GM19193 (cell line): ENCODE results near the gene MEF2C.

Experiments used
- POLR2A ChIP-seq: IDR thresholded peaks from 4 replicates; pipeline ENCODE4 v1.6.1; 2011; ENCODE audit not compliant: insufficient read depth, insufficient read length; ENCODE audit errors: extremely low read depth

The MEF2C gene

DNA sequence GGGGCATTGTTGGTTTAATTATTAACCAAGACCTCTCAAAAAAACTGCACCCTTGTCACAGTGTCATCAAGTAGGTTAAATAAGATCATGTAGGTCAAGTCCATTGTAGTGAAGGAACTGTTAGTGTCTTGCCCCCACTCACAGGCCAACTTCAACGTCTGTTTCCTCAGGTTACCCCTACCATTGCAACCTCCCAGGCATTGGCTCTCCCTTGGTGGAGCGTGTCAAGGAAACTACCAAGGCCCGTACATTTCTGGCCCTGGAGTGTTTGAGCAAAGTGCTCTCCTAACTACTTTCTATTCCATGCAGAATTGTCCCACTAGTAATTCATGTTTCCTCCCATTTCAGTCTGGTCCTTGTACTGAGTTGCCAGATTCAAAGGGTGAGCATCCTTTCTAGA is 167.5 kb downstream of the MEF2C start:
- TF ChIP-seq POLR2A = no peak

DNA sequence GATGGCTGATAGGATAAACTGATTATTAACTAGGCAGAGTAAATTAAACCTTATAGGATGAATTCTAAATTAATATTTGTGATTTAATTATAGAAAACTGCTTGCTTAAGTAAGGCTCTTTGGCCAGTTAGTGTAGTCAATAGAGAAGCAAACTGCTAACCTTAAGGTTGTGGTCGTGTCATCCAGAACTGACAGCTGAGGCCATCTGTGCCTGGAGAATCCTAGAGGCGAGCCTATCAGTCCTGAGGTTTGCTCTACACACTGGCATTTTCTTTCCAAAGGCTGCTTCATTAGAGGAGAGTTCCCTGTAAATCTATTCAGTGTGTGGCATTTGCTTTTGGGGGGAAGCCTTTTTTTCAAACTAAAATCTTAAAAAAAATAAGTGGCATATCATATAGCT is 169.2 kb downstream of the MEF2C start:
- no peak for TF ChIP-seq POLR2A

DNA sequence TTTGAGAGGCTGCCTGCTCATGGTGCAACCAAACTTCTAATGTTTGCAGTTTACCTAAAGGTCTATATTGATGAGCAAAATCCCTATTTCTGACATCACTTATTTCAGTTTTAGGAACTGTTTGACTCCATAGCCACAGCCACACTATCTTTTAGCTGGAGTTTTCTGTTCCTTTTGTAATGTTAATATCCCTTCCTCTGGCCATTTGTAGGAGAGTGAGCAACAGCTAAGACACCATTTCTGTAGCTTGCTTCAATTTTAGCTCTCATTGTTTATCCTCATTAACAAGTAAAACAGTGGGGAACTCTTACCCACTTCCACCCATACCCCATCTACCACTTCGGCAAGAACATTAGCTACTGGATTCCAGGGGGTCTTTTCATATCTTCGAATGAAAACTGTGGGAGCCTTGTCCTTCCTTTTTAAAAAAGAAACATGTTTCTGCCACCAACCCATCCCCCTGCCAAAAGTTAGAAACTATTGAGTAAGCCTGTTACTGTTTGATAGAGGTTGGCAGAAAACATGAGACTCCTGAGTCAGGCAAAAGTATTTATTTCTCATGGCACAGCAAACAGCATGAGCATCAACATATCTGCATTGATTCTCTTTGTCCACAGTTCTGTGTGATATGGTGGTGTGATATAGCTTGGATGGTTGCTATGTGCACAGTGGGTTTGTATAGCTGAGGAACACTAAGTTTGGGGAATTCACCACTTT is 174.1 kb downstream of the MEF2C start:
- no peak for TF ChIP-seq POLR2A

DNA sequence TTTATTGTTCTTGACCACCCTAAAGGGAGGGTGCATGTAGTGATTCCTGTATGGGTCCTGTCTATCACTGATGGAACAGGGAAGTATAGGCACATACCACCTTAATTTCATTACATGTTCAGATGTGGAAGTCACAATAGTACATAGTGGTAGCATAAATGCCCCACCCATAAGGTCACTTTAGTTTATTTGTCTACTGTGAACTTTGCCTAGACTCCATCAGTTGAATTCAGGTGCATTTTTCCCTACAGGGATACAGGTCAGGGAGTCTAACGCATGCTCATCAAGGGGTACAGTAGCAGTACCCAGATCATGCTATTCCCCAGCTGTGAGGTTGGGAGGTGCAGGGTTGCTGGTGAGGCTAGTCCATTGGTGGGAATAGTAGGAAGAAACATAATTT is 175.0 kb downstream of the MEF2C start:
- no peak for TF ChIP-seq POLR2A

DNA sequence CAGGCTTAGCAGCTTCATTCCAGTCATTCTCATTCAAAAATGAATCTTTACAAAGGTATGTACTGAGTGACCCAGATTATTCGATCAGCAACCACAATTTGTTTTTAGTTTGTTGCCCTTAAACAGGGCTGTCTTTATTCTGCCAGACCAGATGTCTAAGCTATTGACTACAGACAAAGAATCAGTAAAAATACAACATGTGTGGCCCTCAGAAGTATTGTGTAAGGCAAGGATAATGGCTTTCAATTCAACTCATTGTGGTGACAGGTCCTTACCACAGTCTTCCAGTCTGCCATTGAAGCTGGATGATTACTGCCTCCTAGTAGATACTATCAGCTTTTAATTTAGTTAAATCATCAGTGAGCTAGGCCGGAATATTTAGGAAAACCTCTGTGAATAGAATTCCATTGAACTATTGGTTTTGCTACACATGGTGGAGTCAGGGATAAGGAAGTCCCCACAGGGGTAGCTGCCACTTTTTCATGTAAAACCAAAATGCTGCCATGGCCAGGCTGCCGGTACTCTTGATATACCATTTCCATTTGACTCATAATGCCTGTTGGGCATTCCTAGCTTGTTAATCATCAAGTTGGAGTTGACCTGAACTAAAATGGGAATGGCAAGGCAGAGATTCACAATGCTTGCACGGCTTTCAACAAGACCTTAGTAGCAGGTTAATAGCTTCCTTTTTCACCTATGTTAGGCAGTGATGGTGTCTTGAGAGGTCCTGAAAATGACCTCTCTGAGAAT is 175.6 kb downstream of the MEF2C start:
- no peak for TF ChIP-seq POLR2A

DNA sequence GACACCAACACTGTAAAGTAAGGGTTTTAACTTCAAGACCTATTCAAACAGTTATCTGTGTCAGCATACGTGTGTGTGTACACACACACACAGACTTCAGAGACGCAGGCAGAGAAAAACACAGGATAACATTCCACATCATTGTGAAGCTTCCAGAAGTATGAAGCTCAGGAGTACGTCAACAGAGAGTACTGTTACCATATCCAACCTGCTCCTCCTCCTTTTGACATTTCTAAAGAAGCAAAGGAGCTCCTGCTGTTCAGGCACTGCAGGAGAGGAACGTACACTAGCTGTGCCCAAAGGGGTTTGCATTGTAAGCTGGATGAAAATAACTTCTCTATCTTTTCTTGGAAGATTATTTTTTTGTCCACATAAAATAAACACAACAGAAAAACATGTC is 180.7 kb downstream of the MEF2C start:
- no peak for TF ChIP-seq POLR2A

DNA sequence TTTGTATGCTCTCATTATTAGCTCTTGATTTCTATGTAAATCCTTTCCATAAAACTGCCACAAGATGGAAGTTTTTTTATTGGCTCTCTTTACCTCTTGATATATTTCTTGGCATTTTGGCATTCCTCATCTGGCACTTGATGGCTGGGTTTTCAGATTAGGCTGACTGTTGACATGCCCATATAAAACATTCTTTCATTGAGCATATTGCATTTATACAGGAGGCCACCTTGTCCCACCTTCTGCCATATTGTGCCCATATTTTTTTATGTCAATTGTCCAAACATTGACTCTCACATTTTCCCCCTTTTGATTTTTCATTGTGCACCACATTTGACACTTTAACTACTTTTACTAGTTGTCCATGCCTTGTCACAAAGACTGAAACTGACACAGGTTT is 182.9 kb downstream of the MEF2C start:
- no peak for TF ChIP-seq POLR2A

DNA sequence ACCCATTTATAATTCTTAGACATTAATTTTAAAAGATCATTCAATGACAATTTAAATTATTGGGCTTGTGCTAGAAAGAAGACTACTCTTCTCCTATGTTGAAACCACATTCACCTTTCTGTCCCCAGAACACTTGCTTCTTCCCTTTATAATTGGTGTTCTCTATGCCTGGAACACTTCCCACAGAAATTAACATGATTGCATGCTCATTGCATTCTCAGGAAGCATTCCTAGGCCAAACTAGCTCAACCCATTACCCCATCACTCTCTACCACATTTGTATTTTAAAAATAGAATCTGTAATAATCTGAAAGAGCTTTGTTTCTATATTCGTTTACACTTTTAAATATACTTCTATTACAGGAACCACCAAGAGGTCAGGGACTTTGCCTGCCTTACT is 184.7 kb downstream of the MEF2C start:
- TF ChIP-seq POLR2A = no peak

DNA sequence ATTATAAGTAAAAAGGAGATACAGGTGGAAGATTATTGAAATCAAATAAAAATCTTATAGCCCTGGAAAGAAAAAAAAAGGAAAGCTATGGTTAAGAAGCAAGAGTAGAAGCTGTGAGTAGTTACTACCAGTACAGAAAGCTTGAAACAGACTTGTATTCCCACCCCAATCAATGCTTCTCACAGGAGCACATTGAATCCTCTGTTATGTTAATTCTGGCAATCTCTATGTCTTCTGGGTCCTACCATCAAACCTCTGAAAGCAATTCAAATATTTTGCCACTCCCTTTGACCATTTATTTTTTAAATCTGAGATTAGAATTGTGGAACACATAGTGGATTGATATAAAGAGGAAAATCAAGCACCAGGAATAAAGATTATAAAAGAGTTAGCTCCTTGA is 186.5 kb downstream of the MEF2C start:
- TF ChIP-seq POLR2A = no peak

DNA sequence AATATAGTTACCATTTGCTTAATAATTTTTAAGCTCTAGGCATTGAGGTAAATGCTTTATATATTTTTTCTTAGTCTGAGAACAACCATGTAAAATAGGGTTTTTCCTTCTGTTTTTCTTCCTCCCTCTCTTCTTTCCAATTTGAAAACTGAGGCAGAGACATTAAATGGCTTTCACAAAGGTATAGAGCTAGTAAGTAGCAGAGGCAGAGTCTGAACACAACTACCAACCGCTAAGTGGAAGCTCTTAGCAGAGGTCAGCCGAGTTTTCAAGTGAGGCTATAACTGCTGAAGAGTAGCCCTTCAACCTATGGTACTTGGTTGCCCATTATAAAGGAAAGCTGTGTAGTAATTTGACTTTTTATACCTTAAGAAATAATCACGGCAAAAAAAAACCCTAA is 187.1 kb downstream of the MEF2C start:
- TF ChIP-seq POLR2A = no peak

DNA sequence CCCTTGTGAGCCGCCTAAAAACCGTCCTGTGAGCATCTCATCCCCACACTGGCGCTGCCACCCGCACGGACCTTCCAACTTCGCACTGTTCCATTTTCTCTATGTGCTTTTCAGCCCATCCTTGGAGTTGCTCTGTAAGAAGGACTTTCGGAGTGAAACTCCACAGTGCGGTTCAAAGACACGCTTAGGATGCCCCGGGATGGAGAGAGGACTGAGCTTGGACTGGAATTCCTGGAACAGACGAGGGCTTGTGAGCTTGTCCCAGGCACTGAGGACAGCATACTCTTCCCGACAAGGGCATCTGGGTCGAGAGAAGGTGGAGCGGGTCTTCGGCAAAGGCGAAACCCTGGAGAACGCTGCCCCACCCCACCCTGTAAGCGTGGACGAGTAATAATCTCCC is 187.8 kb downstream of the MEF2C start:
- no peak for TF ChIP-seq POLR2A

DNA sequence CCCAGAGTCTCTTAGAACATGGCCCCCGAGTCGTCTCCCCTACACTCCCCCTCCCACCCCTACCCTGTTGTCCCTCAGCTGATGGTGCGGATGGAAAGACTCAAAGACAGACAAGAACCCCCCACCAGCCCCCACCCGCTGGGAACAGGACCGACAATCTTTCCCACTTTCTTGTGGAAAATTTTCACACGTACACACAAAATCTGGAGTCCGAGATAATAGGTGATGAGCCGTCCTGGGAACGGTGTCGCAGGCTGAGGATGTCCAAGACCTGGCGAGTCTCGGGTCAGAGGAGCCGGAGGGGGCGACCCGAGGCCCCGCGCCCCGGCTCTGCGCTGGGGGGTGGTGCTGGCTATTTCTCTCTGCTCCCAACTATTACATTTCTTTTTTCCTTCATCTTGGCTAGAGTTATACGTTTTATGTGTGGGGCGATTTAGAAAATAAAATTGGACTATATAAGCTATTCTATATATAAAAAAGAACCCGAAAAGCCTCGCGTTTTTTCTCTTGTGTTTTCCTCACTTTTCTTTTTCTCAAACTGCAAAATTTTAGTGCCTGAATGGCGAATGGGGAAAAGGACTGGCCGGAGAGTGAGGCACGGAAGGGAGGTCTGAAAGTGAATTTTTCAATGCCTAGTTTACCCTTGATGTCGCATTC is 188.8 kb downstream of the MEF2C start:
- no peak for TF ChIP-seq POLR2A

DNA sequence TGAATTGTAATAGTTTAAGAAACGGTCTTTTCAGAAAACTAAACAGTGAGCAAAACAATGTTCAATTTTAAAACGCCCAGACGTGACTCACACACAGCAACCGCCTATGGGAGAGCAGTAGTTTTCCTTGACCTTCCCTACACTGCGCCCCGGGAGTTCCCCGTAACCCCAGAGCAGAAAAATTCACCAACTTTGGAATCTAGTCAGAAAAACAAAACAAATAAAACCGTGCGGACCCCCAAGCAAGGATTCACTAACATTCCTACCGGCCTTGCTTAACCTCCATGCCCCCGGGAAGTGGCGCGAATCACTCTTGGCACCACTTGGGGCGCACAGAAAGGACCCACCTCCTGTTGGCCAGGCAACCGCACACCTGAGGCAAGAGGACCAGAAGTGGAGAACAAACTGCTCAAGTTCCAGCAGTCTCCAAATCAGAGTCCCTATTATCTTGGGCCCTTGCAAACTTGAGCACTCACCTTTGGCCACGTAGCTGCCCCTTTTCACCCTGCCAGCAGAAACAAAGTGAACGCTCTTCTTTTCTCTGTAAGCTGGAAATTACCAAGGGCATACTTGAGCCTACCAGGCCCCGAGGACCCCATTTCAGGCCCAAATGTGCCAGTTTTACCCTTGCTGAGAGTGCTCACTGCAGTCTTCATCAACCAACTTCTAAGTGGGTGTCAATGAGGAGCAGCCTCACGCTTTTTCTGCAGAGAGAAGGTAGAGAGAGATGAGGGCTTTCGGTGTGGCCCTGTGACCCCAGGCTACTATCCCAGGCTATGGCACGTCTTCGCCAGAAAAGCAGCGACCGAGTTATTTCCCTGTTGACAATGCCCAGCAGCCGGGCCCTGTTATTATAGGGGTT is 189.7 kb downstream of the MEF2C start:
- TF ChIP-seq POLR2A = no peak

DNA sequence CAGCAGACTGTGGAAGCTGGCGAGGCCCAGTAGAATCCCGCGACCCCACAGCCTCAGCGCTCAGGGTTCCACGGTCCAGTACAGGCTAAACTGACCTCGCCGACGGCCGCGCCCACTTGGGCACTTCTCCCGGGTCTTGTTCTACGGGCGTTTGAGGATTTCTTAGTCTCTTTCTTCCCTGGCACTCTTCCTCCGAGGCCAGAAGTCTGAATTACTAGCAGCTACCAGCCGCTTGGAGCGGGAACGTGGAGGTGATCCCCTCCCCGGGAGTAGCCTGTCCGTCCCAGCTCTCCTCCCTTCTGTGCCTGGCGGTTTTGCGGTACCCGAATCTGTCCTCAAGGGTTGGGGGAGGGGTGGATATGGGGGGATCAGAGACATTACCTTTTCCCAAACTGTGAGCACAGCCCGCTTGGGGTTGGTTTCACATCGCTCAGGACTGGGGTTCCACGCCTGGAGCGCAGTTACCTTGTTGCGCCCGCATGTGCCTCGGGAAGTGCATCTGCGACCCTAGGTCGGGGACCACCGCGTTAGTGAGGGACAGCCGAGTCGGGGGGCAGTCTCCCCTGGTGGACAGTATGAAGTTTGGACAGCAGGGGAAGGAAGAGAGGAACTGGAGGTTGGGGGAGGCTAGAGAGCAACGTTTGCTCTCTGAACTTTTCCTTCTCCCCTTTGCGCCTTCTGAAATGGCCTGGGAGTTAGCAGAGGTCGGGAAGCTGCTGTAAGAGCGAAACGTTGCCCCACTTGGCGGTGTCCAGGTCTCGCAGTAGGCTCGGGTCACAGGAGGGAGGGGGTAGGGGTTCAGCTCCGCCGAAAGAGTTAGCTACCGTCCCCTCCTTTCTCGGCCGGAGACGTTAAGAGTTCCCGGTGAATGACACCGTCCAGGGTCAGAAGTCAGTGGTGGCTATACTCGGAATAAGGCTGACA is 190.8 kb downstream of the MEF2C start:
- TF ChIP-seq POLR2A = no peak
